ENCODE measurements around the gene OCA2. TPM values are rescaled to one million over a fixed set of nuclear protein-coding genes. Genes with fewer than 3 reads are reported as not detected.

The OCA2 gene
- total RNA-seq, 1 experiment from 2014 or later, result 0.31 TPM

DNA sequence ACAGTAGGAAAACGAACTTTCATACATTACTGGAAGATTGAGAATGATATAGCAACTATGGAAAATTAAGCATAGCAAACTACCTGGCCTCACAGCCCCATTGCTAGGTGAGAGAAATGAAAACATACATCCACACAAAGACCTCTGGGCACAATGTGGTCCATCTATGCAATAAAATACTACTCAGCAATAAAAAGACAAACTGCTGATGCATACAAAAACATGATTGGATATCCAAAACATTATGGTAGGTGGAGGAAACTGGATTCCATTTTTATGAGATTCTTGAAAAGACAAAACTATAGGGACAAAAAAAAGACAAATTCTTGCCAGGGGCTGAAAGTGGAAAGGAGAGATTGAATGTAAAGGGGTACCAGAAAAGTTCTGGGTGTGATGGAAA, 308.8 kb downstream of the OCA2 start:
- Histone ChIP-seq H4K8ac (replicated peaks; ENCODE audit: insufficient read length, low read depth, low read length) (no peak overlapping the region), H3K27me3 (ENCODE audit: insufficient read depth, low read length) (no peaks in the 10 kb centered on the region), H2BK5ac (ENCODE audit: insufficient read length, low read length) (no peak overlapping the region), H3K23ac (ENCODE audit: insufficient read length, low read depth, low read length) (no peak overlapping the region), H3K79me1 (ENCODE audit: insufficient read depth, low read depth, low read length, poor library complexity, severe bottlenecking) (no peaks in the 10 kb centered on the region), H4K20me1 (ENCODE audit: control insufficient read depth, insufficient read depth, insufficient read length) (no peaks in the 10 kb centered on the region), H2BK20ac (ENCODE audit: low read depth, low read length, poor library complexity, severe bottlenecking) (no peak overlapping the region), H3K9ac (ENCODE audit: extremely low read depth, insufficient read length, low read length) (no peak overlapping the region), H4K5ac (ENCODE audit: insufficient read length, low read depth, low read length) (no peak overlapping the region), H3K27ac (ENCODE audit: insufficient read length, low read depth, low read length) (no peak overlapping the region), H3K4me1 (ENCODE audit: insufficient read depth, low read length) (no peaks in the 10 kb centered on the region), H3K9me3 (ENCODE audit: control insufficient read depth, low read depth, low read length) (no peaks in the 10 kb centered on the region), H3K23me2 (ENCODE audit: insufficient read length, low read depth, low read length, poor library complexity, severe bottlenecking) (no peaks in the 10 kb centered on the region), H3K18ac (ENCODE audit: insufficient read length, low read depth, low read length) (no peak overlapping the region), H3K4ac (ENCODE audit: low read depth, low read length) (no peak overlapping the region), H2AFZ (ENCODE audit: low read length) (no peak overlapping the region), H3K79me2 (ENCODE audit: insufficient read depth, low read length) (no peaks in the 10 kb centered on the region), H3K56ac (ENCODE audit: insufficient read length, low read depth, low read length) (no peak overlapping the region), H2BK12ac (ENCODE audit: insufficient read length, low read depth, low read length) (no peak overlapping the region), H4K91ac (ENCODE audit: insufficient read length, low read depth, low read length) (no peak overlapping the region), H3K14ac (ENCODE audit: insufficient read depth, low read length) (no peak overlapping the region), H3K4me2 (ENCODE audit: insufficient read depth, insufficient read length, low read length) (no peak overlapping the region), H2BK120ac (ENCODE audit: low read depth, low read length, poor library complexity, severe bottlenecking) (no peak overlapping the region), H2BK15ac (ENCODE audit: low read depth, low read length) (no peak overlapping the region), H2AK5ac (ENCODE audit: insufficient read length, low read length) (no peak overlapping the region), H3T11ph (ENCODE audit: low read length) (no peak overlapping the region)
- no peak overlapping the region for H3K27ac Mint-ChIP-seq
- H3K4me1 Mint-ChIP-seq, result peaks cover 12 to 17% of the 10 kb centered on the region in 2 experiments
- WGBS (ENCODE audit: extremely low coverage, insufficient read length, low lambda C conversion rate), result no CpG with 5 or more reads among the region's 1 CpG
- TF ChIP-seq CTCF (conservative IDR thresholded peaks at IDR 0.05), result no peak
- H3K9me3 Mint-ChIP-seq, result no peaks in the 10 kb centered on the region
- no peak overlapping the region for H3K4me3 Mint-ChIP-seq
- peaks cover 2% of the 10 kb centered on the region; the same call in 1 of the 2 replicates for H3K27me3 Mint-ChIP-seq (ENCODE audit: low read depth)
- no peak for DNase-seq
- no peaks in the 10 kb centered on the region; a peak in 1 of 7 replicates for H3K36me3 Mint-ChIP-seq (ENCODE audit: insufficient read depth in 1 of 3, low read depth in 3 of 3)

All from H9 (cell line).